ENCODE measurements around the gene ABCB9.

The ABCB9 gene

DNA sequence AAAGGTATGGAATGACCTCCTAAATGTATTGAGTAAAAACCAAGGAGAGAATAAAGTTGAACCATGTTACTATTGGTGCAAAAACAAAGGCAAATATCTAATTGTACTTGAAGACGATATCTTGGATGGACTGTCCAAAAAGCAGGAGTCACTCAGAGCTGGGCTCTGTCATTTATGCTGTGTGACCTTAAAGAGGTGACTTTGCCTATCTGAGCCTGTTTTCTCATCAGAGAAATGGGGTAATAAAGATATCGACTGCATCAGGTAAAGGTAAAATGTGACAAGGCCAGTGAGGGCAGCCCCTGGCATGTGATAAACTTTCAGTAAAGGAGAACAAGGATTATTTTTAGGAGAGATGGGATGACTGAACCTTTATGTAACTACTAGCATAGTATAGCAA lies 1.8 kb upstream of the ABCB9 start:
- no peak overlapping the region for H3K4me3 ChIP-seq (ENCODE audit: low read length)
- no peak for TF ChIP-seq ZNF274 (IDR thresholded peaks at IDR 0.05; ENCODE audit: low read depth, low read length)

DNA sequence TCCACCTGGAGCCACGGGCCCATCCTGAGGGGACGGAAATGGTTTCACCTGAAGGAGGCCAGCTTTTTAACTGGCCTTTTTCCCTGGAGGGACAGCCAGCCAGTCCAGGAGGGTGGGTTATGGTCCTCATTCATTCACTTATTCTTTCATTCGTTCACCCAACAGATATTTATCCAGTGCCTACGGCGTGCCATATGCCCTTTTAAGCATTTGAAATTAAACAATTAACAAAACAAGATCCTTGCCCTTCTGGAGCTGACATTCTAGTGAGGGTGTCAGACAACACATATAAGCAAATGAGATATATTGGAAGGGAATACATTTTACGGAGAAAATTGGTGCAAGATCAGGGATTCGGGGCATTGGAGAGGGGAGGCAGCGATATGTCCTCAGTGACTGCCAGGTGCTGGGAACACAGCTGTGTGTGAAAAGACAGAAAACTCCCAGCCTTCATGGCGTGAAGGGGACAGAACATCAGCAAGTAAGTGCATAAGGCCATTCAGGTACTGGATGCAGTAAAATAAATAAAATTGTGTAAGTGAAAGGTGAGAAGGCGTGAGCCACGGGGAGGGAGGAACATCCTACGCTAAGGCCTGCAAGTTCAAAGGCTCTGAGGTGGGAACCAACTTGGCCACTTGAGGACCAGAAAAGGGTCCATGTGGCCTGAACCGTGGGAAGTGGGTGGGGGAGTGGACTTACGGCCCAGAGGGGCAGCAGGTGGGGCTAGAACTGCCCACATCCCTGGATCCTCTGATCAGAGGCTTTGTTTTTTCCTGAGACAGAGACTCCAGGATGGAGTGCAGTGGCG lies 684 bp upstream of the ABCB9 start:
- TF ChIP-seq ZNF274 (IDR thresholded peaks at IDR 0.05; ENCODE audit: low read depth, low read length): no peak
- no peak overlapping the region for H3K4me3 ChIP-seq (ENCODE audit: low read length)

DNA sequence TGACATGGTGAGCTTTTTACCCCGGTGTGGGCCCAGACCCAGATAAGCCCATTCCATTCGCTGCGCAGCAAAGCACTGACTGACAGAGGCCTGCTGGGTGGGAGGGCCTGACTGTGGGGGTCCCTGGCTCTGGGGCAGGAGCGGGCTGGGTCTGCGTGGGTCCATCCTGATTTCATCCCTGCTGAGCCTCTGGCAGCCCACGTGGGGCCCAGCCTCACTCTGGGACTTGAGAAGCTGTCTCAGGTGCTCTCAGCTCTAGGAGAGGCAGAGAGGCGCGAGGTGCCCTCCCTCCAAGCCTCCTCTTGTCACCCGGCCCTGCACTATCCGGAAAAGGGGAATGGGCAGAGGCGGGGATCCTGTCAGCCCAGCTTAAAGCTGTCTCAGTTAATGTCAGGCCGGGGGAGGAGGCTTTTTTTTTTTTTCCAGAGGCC lies 927 bp downstream of the ABCB9 start:
- TF ChIP-seq ZNF274 (IDR thresholded peaks at IDR 0.05; ENCODE audit: low read depth, low read length): no peak
- H3K4me3 ChIP-seq (ENCODE audit: low read length): no peak overlapping the region

DNA sequence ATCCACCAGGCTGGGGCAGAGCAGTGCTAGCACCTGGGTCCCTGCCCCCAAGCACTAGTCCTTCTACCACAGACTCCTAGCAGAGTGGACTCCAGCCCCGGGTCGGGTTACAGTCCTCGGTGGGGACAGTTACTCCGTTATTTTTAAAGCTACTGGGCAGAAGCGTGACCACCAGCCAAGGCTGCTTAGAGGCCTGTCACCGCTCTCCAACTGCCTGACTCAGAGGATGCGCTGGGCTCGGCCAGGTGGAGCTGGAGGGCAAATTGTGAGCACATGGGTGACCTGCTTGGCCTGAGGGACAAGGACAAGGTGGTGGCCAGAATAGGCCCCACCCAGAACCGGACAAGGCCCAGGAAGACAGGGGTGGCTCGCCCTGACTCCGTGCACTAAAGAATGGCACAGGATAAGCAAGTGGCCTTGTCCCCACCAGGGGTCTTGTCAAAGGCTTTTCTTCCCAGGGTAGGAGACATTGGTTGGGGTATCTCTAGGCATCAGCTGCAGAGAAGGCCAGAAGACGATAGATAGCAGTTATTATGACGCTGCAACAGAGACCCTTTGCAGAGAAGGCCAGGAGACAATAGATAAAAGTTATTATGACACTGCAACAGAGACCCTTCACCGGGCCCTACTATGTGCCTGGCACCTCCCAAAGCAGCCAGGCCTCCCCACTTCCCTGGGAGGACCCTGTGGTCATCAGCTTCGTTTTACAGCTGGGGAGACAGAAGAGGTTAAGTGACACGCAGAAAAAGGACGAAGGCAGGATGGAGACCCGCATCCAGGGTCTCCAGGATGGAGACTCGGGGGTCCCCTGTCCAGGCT lies 1.6 kb downstream of the ABCB9 start:
- H3K4me3 ChIP-seq (ENCODE audit: low read length): no peak overlapping the region
- TF ChIP-seq ZNF274 (IDR thresholded peaks at IDR 0.05; ENCODE audit: low read depth, low read length): no peak

DNA sequence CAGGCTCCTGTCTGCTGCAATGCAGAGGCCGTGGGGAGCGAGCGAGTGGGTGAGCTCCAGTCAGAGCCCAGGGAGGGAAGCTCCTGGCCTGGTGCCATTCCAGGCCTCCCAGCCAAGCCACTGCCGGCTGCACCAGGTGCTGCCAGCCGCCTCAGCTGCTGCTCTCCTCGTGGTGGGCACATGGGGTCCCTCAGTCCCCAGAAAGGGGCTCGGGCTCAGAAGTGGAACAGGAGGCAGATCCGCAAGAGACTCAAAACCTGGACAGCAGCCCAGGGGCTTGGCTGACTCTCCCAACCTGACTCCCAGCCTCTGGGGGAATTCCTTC lies 2.4 kb downstream of the ABCB9 start:
- no peak for TF ChIP-seq ZNF274 (IDR thresholded peaks at IDR 0.05; ENCODE audit: low read depth, low read length)
- H3K4me3 ChIP-seq (ENCODE audit: low read length): no peak overlapping the region

DNA sequence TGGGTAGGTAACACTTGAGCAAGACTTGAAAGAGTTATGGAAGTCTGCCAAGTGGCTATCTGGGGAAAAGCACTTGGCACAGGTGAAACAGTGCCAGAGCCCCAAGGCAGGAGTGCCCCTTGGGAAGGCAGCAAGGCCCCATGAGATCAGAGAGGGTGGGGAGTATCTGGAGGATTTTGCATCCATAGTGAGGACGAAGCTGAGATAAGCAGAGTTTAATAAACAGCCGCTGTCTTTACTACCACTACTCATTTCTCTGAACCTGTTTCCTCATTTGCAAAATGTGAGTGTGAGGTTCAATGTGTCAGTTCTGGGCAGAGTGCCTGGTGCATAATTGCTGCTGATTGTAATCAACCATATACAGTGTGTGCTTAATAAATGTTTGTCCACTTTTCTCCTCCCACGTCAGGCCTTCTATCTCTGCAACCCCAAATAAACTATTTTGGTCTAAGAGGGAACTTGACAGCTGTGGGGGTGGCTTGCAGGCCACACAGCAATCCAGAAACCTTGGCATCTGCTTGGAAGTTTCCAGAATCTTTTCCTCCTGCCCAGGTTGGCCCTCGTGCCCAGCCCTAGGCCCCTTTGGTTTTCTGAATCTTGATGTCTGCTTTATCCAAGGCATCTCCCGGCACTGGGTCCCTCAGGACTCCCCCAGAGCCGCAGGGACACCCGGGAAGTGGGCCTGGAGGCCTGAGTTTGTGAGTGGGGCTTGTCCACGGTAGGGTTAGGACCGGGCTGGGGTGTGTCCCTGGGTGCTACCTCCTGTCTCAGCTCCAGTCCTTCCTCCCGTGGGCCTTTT lies 4.5 kb downstream of the ABCB9 start:
- no peak for TF ChIP-seq ZNF274 (IDR thresholded peaks at IDR 0.05; ENCODE audit: low read depth, low read length)
- H3K4me3 ChIP-seq (ENCODE audit: low read length): no peak overlapping the region

DNA sequence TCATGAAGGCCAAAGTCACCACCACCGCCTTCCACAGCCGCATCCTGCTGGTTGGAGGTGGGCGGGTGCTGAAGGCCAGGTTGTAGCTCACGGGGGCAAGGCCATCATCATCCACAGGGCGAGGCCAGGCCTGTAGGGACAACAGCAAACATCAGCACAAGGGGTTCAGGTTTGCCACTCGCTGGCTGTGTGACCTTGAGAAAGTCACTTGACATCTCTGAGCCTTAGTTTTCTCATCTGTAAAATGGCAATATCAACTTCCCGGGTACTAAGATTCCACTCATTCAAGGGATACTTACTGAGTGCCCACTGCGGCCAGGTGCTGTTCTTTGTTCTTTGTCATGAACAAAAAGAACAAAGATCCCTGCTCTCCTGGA lies 6.1 kb downstream of the ABCB9 start:
- H3K4me3 ChIP-seq (ENCODE audit: low read length): no peak overlapping the region
- TF ChIP-seq ZNF274 (IDR thresholded peaks at IDR 0.05; ENCODE audit: low read depth, low read length): no peak

DNA sequence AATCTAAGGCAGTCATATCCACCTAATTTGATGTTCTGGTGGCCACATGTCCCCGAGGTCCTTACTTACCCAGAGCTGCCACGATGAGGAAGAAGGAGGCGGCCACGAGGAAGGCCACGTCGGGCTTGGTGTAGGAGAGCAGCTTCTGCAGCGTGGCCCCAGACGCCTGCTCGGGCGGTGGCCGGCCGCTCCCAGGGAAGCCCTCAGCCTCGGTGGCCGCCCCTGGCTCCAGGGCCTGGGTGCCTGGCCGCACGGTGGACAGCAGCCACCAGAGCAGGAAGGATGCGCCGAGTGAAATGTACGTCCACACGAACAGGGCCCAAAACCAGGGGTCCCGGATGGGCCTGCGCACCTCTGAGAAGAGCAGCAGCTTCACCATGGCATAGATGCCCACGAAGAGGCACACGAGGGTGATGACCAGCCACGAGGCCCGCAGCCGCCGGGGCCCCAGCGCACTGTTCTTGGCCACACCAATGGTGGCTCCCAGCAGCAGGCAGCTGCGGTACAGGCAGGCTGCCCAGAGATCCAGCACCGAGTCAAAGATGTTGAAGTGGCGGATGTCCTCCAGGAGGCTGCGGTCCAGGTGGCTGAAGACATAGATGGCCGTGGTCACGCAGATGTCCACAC lies 6.6 kb downstream of the ABCB9 start:
- TF ChIP-seq ZNF274 (IDR thresholded peaks at IDR 0.05; ENCODE audit: low read depth, low read length): no peak
- no peak overlapping the region for H3K4me3 ChIP-seq (ENCODE audit: low read length)

DNA sequence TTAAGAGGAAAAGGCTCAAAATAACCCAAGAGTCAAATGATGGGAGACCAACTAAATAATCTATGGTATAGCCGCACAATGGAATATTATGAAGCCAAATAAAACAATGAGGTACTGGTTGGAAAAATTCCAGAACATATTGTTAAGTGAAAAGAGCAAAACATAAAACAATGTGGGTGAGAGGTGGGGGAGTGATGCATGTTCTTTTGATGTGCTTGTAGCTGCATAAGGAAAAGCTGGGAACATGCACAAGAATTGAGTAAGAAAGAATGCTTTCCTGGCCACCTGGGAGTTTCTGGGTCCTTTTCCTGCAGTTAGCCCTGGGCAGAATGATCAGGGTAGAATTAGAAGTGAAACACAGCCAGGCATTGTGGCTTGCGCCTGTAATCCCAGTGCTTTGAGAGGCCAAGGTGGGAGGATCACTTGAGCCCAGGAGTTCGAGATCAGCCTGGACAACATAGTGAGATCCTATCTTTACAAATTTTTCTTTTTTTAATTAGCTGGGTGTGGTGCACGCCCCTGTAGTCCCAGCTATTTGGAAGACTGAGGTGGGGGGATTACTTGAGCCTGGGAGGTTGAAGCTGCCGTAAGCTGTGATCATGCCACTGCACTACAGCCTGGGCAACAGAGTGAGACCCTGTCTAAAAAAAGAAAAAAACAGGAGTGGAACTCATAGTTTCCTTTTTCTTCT lies 7.9 kb downstream of the ABCB9 start:
- no peak for TF ChIP-seq ZNF274 (IDR thresholded peaks at IDR 0.05; ENCODE audit: low read depth, low read length)
- H3K4me3 ChIP-seq (ENCODE audit: low read length): no peak overlapping the region

DNA sequence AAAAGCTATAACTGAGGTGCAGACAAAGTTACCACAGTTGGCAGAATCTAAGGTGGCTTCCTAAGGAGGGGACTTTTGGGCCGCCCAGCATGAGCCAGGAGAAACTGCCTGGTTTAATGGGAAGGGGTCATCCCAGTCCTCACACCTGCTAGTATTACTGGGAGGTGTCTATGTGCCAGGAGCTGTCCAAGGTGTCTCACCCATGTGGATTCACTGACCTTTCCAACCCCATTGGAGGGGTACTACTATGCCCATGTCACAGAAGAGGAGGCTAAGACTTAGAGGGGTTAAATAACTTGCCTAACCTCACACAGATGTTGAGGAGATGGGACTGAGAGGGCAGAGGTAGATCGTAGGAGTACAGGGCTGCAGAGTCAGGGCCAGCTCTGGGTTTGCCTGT lies 10.2 kb downstream of the ABCB9 start:
- H3K4me3 ChIP-seq (ENCODE audit: low read length): no peak overlapping the region
- no peak for TF ChIP-seq ZNF274 (IDR thresholded peaks at IDR 0.05; ENCODE audit: low read depth, low read length)

DNA sequence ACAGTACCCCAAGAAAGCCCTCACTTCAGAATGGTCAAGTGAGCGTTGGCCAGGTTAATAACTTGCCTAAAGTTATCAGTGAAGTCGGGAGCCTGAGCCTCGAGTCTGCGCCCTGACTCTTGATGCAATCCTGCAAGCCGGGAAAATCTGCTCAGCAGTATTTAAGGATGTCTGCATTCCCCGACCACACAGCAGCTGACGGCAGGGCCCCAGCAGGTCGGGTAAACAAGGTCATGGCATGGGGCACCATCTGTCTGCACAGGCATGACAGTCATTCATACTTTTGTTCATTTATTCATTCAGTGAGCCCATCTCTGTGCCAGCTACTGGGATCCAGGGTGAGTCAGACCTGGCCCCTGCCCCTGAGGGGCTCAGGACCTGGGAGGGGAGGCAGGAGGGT lies 11.1 kb downstream of the ABCB9 start:
- H3K4me3 ChIP-seq (ENCODE audit: low read length): no peak overlapping the region
- no peak for TF ChIP-seq ZNF274 (IDR thresholded peaks at IDR 0.05; ENCODE audit: low read depth, low read length)

DNA sequence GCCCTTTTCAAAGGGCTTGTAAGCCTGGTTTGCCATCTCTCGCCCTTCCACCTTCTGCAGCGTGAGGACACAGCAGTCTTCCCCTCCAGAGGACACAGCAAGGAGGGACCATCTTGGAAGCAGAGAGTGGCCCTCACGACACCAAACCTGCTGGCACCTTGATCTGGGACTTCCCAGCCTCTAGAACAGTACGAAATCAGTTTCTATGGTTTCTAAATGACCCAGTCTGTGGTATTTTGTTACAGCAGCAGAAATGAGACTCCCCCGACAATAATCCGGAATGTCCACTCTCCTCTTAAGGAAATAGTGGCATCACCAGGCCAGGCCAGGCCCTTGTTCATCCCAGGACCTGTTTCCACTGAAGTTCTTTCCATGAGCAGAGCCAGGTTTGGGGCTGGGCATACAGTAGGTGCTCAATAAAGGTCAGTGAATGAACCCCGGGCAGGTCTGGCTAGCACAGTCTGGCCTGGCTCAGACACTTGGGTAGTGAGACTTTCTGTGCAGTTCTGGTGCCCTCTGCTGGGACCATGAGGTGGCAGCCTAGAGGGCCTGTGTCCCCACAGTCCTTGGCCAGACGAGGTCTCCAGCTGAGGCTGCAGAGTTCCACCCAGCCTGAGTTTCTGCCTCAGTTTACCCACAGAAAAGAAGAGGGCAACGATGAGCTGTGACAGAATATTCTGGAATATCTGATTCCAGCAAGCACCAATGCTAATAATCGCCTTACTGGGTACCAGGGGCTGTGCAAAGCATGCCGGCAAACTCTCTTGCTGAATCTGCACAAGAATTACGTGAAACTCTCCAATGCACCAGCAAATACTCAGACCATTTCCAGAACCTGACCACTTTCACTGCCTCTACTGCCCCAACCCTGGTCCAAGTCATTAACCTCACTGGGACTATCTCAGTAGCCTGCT lies 14.0 kb downstream of the ABCB9 start:
- TF ChIP-seq ZNF274 (IDR thresholded peaks at IDR 0.05; ENCODE audit: low read depth, low read length): no peak
- H3K4me3 ChIP-seq (ENCODE audit: low read length): no peak overlapping the region

DNA sequence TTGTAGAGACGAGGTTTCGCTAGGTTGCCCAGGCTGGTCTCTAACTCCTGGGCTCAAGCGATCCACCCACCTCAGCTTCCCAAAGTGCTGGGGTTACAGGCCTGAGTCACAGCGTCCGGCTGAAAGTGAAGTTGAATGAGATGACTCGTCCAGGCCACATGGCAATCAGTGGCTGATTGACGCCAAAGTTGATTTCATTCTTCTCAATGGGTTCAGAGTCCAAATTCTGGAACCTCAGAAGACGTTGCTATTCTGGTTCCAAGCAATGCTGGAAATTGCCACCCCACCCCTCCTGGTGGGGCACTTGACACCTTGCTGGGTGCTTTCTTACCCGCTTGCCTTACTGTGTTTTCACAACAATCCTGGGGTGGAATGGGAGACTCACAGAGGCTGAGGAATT lies 14.9 kb downstream of the ABCB9 start:
- H3K4me3 ChIP-seq (ENCODE audit: low read length): no peak overlapping the region
- TF ChIP-seq ZNF274 (IDR thresholded peaks at IDR 0.05; ENCODE audit: low read depth, low read length): no peak

Data from GM08714 (cell line).